ENCODE data around the gene ATOH1.

GRCh38 chr4:93852680-93853079 lies 24.1 kb downstream of the ATOH1 start:
- no peak for TF ChIP-seq MAX (IDR thresholded peaks at IDR 0.05; ENCODE audit: low read depth, low read length)
- TF ChIP-seq CTCF (IDR thresholded peaks at IDR 0.05 in 2 of 3, conservative IDR thresholded peaks at IDR 0.05 in 1 of 3; ENCODE audit: control insufficient read depth in 2 of 3, extremely low read depth in 1 of 3, insufficient read depth in 1 of 3, low read depth in 3 of 3, low read length in 3 of 3), result no peak
- TF ChIP-seq POLR2AphosphoS5 (IDR thresholded peaks at IDR 0.05; ENCODE audit: low read length), result no peak
- TF ChIP-seq CBFB (IDR thresholded peaks at IDR 0.05; ENCODE audit: low read depth), result no peak

All from GM12878 (cell line).